PC-9 (cell line): ENCODE data around the gene CFHR2. TPM values are rescaled to one million over a fixed set of nuclear protein-coding genes. Genes with fewer than 3 reads are reported as not detected.

Experiments
- BruUV-seq: library from RNA; stranded (reverse); fragments of 400-500 nt; replicated peaks from 2 replicates; lab custom pipeline; 2021; lab: Mats Ljungman, UMichigan
- CTCF ChIA-PET: fragments of 300-600 bp; sonication (Branson Sonifier 250); formaldehyde crosslinking; loops from one replicate; lab custom pipeline; 2022; ENCODE audit warnings: antibody characterized with exemption; lab: Charles Lee
- POLR2A ChIA-PET: fragments of 300-600 bp; sonication (Branson Sonifier 250); formaldehyde crosslinking; loops from one replicate; lab custom pipeline; 2022; ENCODE audit warnings: antibody characterized with exemption; ENCODE audit not compliant: unreplicated experiment; lab: Charles Lee
- DNase-seq, 2 experiments: peaks; one replicate each; pipeline versions ENCODE4 v3.0.0 to v3.0.0-alpha.2; 2015 to 2022; ENCODE audit warnings: mixed read lengths in 1 of 2
- H2AFZ ChIP-seq: fragments of 200-600 bp; sonication (generic); 2 replicates; pipeline ENCODE4 v1.8.1; 2017; ENCODE audit warnings: antibody characterized with exemption
- H3F3A ChIP-seq: fragments of 200-600 bp; sonication (generic); 2 replicates; pipeline ENCODE4 v1.8.1; 2017; ENCODE audit warnings: antibody characterized with exemption, mild to moderate bottlenecking, low read depth; ENCODE audit not compliant: insufficient read depth
- H3K27ac ChIP-seq: fragments of 200-600 bp; sonication (generic); 2 replicates; pipeline ENCODE4 v1.6.1; 2016; ENCODE audit warnings: mixed run types
- H3K27me3 ChIP-seq: fragments of 200-600 bp; sonication (generic); 2 replicates; pipeline ENCODE4 v1.6.1; 2016; ENCODE audit warnings: low read depth, mixed run types; ENCODE audit not compliant: insufficient read depth
- H3K36me3 ChIP-seq: fragments of 200-600 bp; sonication (generic); 2 replicates; pipeline ENCODE4 v1.6.1; 2016; ENCODE audit warnings: low read depth, mixed run types
- H3K4me1 ChIP-seq: fragments of 200-600 bp; sonication (generic); replicated peaks from 2 replicates; pipeline ENCODE4 v1.6.1; 2016; ENCODE audit warnings: mixed run types; ENCODE audit not compliant: insufficient read depth
- H3K4me2 ChIP-seq: fragments of 200-600 bp; sonication (generic); 2 replicates; pipeline ENCODE4 v1.6.1; 2017; ENCODE audit warnings: mixed run types
- H3K4me3 ChIP-seq: fragments of 200-600 bp; sonication (generic); 2 replicates; pipeline ENCODE4 v1.6.1; 2016; ENCODE audit warnings: mixed run types
- H3K79me2 ChIP-seq: fragments of 200-600 bp; sonication (generic); 2 replicates; pipeline ENCODE4 v1.6.1; 2017; ENCODE audit warnings: low read depth, mixed run types
- H3K9me2 ChIP-seq: fragments of 200-600 bp; sonication (generic); 2 replicates; pipeline ENCODE4 v1.8.1; 2017; ENCODE audit warnings: mild to moderate bottlenecking; ENCODE audit not compliant: insufficient read depth
- H3K9me3 ChIP-seq: fragments of 200-600 bp; sonication (generic); 2 replicates; pipeline ENCODE4 v1.8.1; 2016; ENCODE audit warnings: low read depth; ENCODE audit not compliant: insufficient read depth
- H4K20me1 ChIP-seq: fragments of 200-600 bp; sonication (generic); 2 replicates; pipeline ENCODE4 v1.8.1; 2017; ENCODE audit not compliant: insufficient read depth
- CTCF ChIP-seq: fragments of 200-600 bp; sonication (generic); conservative IDR thresholded peaks from 2 replicates; pipeline ENCODE4 v1.6.1; 2017; ENCODE audit warnings: mixed run types, antibody characterized with exemption, mild to moderate bottlenecking, moderate library complexity
- EZH2 ChIP-seq: fragments of 200-600 bp; sonication (generic); IDR thresholded peaks from 2 replicates; pipeline ENCODE4 v1.8.0; 2017; ENCODE audit warnings: antibody characterized with exemption, low read depth
- intact Hi-C: fragments of 100-400 bp; cut with micrococcal nuclease; formaldehyde crosslinking; loops from one replicate; pipeline ENCODE4 v1.10.0; 2022; ENCODE audit not compliant: unreplicated experiment
- total RNA-seq: library from RNA; stranded (reverse); gene quantifications from 2 replicates; pipeline ENCODE4 v1.2.3, GENCODE V29; 2021

The CFHR2 gene
- total RNA-seq, 1 experiment from 2014 or later = not detected

GRCh38 chr1:196997423-196997822 lies 53.9 kb downstream of the CFHR2 start:
- Histone ChIP-seq H3K4me2 (no peak overlapping the region), H3K27ac (no peak overlapping the region), H3K9me2 (0 out of 2 replicates have a peak, but pooled peaks cover 3% of the 10 kb centered on the region), H4K20me1 (no peaks in the 10 kb centered on the region), H3K27me3 (no peaks in the 10 kb centered on the region), H3K36me3 (no peaks in the 10 kb centered on the region), H3K9me3 (no peaks in the 10 kb centered on the region), H2AFZ (no peak overlapping the region; the same call in 1 of the 2 replicates), H3K4me3 (no peak overlapping the region), H3K4me1 (no peaks in the 10 kb centered on the region), H3F3A (no peaks in the 10 kb centered on the region), H3K79me2 (no peaks in the 10 kb centered on the region)
- intact Hi-C loops = no loop called here
- ChIA-PET CTCF (no interaction called here), POLR2A (interaction anchor here (0.6 kb wide), 1 partner anchor 134 kb away, joined by 3 read pairs; no protein-coding TSS in a partner anchor)
- no peak for DNase-seq
- TF ChIP-seq EZH2 (no peak), CTCF (no peak)
- no TSS peak for BruUV-seq

- intact Hi-C loops = no loop called here
- no peaks in the 10 kb centered on the region for H4K20me1 ChIP-seq
- BruUV-seq = no TSS peak
Measured at GRCh38 chr1:197001828-197002227, 58.3 kb downstream of the CFHR2 start.

GRCh38 chr1:197003132-197003531 lies 59.6 kb downstream of the CFHR2 start:
- TF ChIP-seq EZH2 (no peak), CTCF (no peak)
- no peaks in the 10 kb centered on the region for H3K4me1 ChIP-seq
- no peaks in the 10 kb centered on the region for H3F3A ChIP-seq
- no peak overlapping the region for H2AFZ ChIP-seq
- ChIA-PET POLR2A (no interaction called here), CTCF (no interaction called here)
- no peak for DNase-seq
- intact Hi-C loops = no loop called here
- H3K27me3 ChIP-seq = no peaks in the 10 kb centered on the region
- H3K4me2 ChIP-seq = no peak overlapping the region
- no peaks in the 10 kb centered on the region for H3K79me2 ChIP-seq
- no peak overlapping the region for H3K27ac ChIP-seq
- no peaks in the 10 kb centered on the region for H3K9me3 ChIP-seq
- no peaks in the 10 kb centered on the region for H3K9me2 ChIP-seq
- no peaks in the 10 kb centered on the region for H4K20me1 ChIP-seq
- BruUV-seq = no TSS peak
- H3K4me3 ChIP-seq = no peak overlapping the region
- H3K36me3 ChIP-seq = no peaks in the 10 kb centered on the region

More at GRCh38 chr1:197001828-197002227, 58.3 kb downstream of the CFHR2 start:
- DNase-seq = no peak
- no peaks in the 10 kb centered on the region for H3K9me2 ChIP-seq
- H3K4me3 ChIP-seq = no peak overlapping the region
- TF ChIP-seq CTCF (no peak), EZH2 (no peak)
- H3K9me3 ChIP-seq = no peaks in the 10 kb centered on the region
- ChIA-PET CTCF (no interaction called here), POLR2A (no interaction called here)
- no peaks in the 10 kb centered on the region for H3K4me1 ChIP-seq
- no peaks in the 10 kb centered on the region for H3K79me2 ChIP-seq
- no peaks in the 10 kb centered on the region for H3K27me3 ChIP-seq
- no peak overlapping the region for H2AFZ ChIP-seq
- no peak overlapping the region for H3K4me2 ChIP-seq
- no peaks in the 10 kb centered on the region for H3K36me3 ChIP-seq
- no peaks in the 10 kb centered on the region for H3F3A ChIP-seq
- H3K27ac ChIP-seq = no peak overlapping the region
